GM21576 (cell line): Measurements from ENCODE around the gene DHTKD1.

ENCODE experiments used
- ATAC-seq: cut with Tn5 transposase; IDR thresholded peaks from one replicate; pipeline ENCODE4 v1.9.1; 2021; ENCODE audit warnings: mild to moderate bottlenecking, moderate library complexity; ENCODE audit not compliant: unreplicated experiment

The DHTKD1 gene, protein sequence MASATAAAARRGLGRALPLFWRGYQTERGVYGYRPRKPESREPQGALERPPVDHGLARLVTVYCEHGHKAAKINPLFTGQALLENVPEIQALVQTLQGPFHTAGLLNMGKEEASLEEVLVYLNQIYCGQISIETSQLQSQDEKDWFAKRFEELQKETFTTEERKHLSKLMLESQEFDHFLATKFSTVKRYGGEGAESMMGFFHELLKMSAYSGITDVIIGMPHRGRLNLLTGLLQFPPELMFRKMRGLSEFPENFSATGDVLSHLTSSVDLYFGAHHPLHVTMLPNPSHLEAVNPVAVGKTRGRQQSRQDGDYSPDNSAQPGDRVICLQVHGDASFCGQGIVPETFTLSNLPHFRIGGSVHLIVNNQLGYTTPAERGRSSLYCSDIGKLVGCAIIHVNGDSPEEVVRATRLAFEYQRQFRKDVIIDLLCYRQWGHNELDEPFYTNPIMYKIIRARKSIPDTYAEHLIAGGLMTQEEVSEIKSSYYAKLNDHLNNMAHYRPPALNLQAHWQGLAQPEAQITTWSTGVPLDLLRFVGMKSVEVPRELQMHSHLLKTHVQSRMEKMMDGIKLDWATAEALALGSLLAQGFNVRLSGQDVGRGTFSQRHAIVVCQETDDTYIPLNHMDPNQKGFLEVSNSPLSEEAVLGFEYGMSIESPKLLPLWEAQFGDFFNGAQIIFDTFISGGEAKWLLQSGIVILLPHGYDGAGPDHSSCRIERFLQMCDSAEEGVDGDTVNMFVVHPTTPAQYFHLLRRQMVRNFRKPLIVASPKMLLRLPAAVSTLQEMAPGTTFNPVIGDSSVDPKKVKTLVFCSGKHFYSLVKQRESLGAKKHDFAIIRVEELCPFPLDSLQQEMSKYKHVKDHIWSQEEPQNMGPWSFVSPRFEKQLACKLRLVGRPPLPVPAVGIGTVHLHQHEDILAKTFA

GRCh38 chr10:12068449-12069269 lies at the start of gene DHTKD1:
DHTKD1 (plus strand) TSS chr10:12068954; CDS start chr10:12069034, 80 bp downstream.
- ATAC-seq = peak; percentile 96

- ATAC-seq = no peak
Measured at GRCh38 chr10:12019283-12019971, 49.3 kb upstream of the DHTKD1 start.

DNA sequence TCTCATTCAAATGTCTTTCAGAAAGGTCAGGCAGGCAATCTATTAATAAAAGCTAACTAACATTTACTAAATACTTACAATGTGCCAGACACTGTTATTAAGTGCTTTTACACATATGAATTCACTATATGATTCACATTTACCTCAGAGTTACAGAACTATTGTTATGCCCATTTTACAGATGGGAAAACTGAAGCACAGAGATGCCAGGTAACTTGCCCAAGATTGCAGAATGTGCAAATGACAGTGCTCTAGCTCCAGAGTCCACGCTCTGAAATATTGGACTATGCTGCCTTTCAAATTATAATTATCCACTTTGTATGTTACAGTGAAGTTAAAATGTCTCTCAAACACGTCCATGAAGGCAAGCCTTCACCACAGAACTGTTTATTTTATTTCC lies 48.2 kb upstream of the DHTKD1 start:
- ATAC-seq = no peak

DNA sequence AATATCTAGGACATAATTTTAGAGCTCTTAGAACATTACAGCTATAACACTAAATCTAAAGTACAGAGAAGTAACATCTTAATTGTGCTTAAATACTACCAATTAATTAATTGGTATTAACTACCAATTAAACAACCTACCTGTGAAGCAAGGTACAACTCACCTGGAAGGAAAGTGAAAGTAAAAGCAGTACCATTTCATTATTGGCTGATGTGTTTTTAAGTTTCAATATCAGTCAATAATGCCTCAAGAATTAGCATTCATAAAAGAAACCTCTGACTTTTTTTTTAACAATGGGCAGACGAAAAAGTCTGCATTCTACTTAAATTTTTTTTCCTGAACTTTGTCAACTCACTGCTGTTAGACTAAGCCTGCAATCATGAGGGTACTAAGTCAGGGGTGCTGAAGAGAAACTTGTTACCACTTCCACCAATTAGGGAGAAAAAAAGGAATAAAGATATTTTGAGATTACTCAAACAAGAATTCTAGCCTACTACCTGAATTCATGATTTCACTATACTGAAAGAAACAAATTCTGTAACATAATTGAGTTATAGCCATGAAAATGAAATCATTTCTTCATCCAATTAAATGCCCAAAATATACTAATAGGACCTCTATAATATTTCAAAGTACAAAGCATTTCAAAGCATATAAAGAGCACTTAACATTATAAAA lies 46.0 kb upstream of the DHTKD1 start:
- no peak for ATAC-seq

DNA sequence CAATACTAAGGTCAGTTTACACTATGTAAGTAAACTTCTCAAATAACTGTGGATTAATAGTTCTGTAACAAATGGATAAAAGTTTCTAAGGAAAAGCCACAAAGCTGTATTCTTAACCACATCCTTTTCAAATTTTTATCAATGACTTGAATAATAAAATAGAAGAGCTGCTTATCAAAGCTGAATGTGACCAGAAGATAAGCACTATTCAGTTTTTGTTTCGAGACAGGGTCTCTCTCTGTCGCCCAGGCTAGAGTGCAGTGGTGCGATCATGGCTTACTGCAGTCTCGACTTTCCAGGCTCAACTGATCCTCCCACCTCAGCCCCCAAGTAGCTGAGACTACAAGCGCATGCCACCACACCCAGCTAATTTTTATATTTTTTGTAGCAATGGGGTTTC lies 43.2 kb upstream of the DHTKD1 start:
- ATAC-seq = no peak

DNA sequence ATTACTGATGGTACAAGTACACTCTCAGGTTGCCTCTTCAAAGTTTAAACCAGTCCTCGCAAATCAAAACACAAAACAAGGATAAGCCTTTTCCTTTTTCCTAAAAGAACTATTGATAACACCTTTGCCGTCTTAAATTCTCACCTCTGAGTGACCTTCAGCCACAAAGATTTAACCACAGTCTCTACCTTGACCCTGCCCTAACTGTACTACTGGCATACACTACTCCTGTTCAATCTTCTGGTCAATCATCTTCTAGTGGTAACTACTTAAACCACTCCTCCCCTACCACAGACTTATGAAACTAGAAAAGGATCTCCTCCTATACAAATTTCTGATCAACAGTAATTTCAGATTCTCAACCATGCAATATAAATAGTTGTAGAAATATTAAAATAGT lies 41.2 kb upstream of the DHTKD1 start:
- ATAC-seq = peak; percentile 67

DNA sequence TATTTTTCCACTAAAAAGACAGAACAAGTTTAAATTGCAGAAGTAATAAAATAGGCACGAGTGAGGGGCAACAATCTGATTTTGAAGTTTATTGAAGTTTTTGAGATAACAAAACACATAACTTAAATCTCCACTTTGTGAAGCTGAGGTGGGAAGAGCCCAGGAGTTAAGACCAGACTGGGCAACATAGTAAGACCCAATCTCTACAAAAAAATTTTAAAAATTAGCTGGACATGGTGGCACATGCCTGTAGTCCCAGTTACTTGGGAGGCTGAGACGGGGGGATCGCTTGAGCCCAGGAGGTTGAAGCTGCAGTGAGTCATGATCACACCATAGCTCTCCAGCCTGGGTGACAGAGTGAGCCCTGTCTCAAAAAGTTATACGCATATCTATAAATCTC lies 37.4 kb upstream of the DHTKD1 start:
- no peak for ATAC-seq

DNA sequence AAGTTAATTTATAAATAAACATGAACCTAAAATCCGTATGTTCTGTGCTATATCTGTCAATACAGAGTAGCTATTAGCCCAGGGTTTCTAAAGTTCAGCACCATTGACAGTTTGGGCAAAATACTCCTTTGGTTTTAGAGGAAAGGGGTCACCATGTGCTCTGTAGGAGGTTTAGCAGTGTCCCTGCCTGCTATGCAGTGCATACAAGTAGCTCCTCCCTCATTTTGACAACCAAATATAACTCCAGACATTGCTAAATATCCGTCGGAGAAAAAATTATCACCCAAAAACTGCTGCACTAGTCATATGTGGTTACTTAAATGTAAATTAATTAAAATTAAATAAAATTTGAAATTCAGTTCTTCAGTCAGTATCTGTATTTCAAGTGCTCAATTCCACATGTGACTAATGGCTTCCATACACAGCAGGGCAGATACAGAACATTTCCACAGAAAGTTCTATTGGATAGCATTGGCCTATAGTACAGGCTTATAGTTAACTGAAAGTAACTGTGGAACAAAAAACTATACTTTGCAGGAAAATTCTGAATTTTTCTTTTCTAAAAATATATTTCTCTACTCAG lies 32.6 kb upstream of the DHTKD1 start:
- no peak for ATAC-seq

GRCh38 chr10:12041766-12042408 lies 26.9 kb upstream of the DHTKD1 start:
- ATAC-seq = no peak

- ATAC-seq = peak; percentile 4
Measured at GRCh38 chr10:12042409-12042796, 26.4 kb upstream of the DHTKD1 start.

DNA sequence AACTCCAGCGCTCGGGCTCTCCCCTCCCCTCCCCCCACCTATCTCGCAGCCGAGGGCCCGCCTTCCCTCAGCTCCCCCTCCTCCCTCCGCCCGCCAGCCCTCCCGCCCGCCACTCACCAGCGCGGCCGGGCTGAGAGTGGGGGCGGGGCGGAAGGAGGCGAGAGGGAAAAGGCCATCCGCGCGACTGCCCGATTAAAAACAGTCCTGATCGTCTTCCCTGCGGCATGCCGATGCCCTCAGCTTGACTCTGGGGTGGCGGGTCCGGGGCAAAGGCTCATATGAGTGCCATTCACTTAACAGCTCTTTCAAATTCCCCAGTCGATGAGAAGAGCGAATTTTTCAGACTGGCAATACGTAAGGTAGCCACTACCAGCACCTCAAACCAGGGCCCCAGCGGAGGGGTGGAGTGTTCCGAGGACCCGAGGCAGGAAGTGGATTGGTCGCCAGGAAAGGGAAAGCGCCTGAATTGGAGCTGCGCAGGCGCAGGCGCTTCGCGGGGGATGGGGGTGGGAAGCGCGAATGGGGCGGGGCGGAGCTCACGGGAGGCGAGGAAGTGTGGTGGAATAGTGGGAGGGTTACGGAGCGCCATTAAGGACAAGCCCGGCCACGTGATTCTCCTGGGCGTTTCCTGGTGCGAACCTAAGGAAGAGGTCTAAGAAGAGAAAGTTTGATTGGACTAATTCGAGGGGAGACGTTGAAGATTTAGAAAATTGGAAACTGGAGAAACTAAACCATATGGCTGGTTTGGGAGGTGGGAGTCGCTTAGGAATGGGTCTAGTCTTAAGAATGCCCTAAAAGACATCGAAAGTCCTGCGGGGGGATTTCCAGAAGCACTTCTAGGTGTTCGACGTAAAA lies 25.7 kb upstream of the DHTKD1 start, which contains the start of gene UPF2:
Gene UPF2 (minus strand): TSS at position 13 of the 855 bp plus-strand sequence. CDS start 7,386 bp downstream, outside the sequence.
- peak; percentile 41 for ATAC-seq

DNA sequence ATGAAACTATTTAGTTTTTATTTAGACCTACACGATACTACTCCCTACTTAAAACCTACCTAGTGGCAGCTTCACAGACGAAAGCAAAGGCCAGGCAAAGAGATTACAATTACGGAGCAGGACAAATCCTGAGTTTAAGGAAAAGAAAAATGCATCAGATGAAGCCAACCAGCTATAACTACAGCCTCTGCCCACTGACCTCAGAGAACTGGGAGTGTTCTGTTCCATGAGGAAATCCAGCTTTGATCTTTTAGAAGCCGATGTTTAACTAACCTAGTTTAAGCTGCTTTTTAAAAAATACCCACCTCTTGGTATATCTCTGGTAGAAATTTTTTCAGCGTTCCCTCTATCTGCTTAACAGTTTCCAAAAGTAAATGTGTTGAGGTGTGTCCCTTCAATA lies 23.2 kb upstream of the DHTKD1 start:
- ATAC-seq = no peak

DNA sequence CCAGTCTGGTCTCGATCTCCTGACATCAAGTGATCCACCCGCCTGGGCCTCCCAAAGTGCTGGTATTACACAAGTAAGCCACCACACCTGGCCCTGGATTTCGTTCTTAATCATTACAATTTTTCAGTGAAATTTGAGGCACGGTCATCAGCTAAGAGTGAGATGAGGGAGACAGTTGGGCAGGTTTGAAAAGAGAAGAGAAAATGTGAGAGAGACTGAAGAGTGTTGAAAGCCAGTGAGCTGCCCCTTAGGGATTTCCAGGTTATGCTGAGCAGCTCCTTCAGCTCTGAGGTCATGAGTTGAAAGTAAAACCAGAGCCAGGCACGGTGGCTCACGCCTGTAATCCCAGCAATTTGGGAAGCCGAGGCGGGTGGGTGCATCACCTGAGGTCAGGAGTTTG lies 20.2 kb upstream of the DHTKD1 start:
- ATAC-seq = no peak

GRCh38 chr10:12050528-12050927 lies 18.2 kb upstream of the DHTKD1 start:
- ATAC-seq = no peak

GRCh38 chr10:12051241-12051640 lies 17.5 kb upstream of the DHTKD1 start:
- ATAC-seq = no peak

DNA sequence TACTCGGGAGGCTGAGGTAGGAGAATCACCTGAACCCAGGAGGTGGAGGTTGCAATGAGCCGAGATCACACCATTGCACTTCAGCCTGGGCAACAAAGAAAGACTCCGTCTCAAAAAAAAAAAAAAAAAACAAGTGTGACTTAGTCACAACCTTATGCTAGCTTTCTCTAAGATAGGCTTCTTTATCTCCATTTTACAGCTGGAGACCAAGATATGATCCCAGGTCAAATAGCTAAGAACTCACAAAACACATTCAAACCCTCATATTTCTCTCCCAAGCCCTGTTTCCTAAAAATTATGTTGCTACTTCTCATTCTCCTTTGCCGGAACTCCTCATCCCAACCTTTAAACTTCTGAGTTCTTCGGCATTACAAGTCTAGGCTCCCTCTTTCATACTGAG lies 13.0 kb upstream of the DHTKD1 start:
- no peak for ATAC-seq

GRCh38 chr10:12056748-12057147 lies 12.0 kb upstream of the DHTKD1 start:
- no peak for ATAC-seq

DNA sequence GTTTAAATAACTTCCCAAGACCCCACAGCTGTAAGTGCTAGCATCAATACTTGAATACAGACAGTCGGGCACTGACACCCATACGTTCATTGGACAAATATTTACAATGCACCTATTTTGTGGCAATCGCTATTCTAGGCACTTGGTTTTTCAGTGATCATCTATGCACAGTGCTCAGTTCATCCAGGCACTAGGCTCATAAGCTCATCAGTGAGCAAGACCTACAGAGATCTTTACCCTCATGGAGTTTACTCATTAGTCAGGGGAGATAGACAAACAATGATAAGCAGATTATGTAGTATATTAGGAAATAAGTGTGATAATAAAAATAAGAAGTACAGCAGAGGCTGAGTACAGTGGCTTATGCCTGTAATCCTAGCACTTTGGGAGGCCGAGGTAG lies 7.6 kb upstream of the DHTKD1 start:
- no peak for ATAC-seq
